T-helper 1 cell treated with Interleukin-12 subunit alpha and Interleukin-12 subunit beta and Interleukin-4 antibody, amounts not matched to agents 30 μg/mL and 1 μg/mL, for 36 hours (primary cell): Measurements from ENCODE around the gene TPD52L1.
"Not testable (repeated sequence)": the region's sequence is repeated elsewhere in the genome, so short reads cannot be mapped to it uniquely, and the experiment has no call there.

Experiments
- H3K27ac Mint-ChIP-seq: one replicate; pipeline ENCODE4 v1.8.0; 2021; ENCODE audit warnings: mild to moderate bottlenecking, mixed read lengths
- H3K27me3 Mint-ChIP-seq: one replicate; pipeline ENCODE4 v1.8.0; 2021; ENCODE audit warnings: low read depth, mixed read lengths
- H3K36me3 Mint-ChIP-seq: one replicate; pipeline ENCODE4 v1.8.0; 2021; ENCODE audit warnings: low read depth, mixed read lengths
- H3K4me1 Mint-ChIP-seq: one replicate; pipeline ENCODE4 v1.8.0; 2021; ENCODE audit warnings: low read depth, mixed read lengths
- H3K4me3 Mint-ChIP-seq: one replicate; pipeline ENCODE4 v1.8.0; 2021; ENCODE audit warnings: mild to moderate bottlenecking, moderate library complexity, mixed read lengths
- H3K9me3 Mint-ChIP-seq: one replicate; pipeline ENCODE4 v1.8.0; 2021; ENCODE audit warnings: mixed read lengths

TPD52L1 gene

GRCh38 chr6:125282470-125282869, 128.9 kb downstream of the TPD52L1 start:
- H3K36me3 Mint-ChIP-seq = peaks cover 65% of the 10 kb centered on the region
- H3K27ac Mint-ChIP-seq, H3K4me3 Mint-ChIP-seq, H3K27me3 Mint-ChIP-seq: not testable (repeated sequence)
- H3K4me1 Mint-ChIP-seq = peaks cover 10% of the 10 kb centered on the region
- H3K9me3 Mint-ChIP-seq = peaks cover 24% of the 10 kb centered on the region

GRCh38 chr6:125285353-125285752, 131.8 kb downstream of the TPD52L1 start:
- peaks cover 73% of the 10 kb centered on the region for H3K36me3 Mint-ChIP-seq
- H3K4me1 Mint-ChIP-seq = peaks cover 4% of the 10 kb centered on the region
- no peak overlapping the region for H3K27ac Mint-ChIP-seq
- H3K9me3 Mint-ChIP-seq = peaks cover 32% of the 10 kb centered on the region
- no peak overlapping the region for H3K4me3 Mint-ChIP-seq
- H3K27me3 Mint-ChIP-seq = no peaks in the 10 kb centered on the region

DNA sequence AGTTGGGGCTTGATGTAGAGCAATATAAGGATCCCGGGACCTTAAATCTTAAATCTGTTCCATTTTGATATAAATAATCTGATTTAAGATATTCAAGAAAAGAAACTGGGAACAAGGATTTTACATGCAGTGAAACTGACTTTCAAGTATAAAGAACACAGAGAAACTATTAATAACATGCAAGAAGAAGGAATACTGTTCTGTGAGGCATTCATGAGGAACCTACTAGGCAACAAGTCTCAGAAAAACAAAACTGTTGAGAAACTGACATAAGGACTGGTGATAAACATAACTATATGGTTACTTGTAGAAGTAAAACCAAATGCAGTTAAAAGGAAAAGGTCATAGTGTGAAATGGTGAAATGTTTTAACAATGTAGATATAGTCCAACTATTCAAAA, 132.4 kb downstream of the TPD52L1 start:
- Mint-ChIP-seq H3K27ac (no peak overlapping the region), H3K36me3 (peaks cover 72% of the 10 kb centered on the region), H3K27me3 (no peaks in the 10 kb centered on the region), H3K9me3 (peaks cover 31% of the 10 kb centered on the region), H3K4me1 (peaks cover 4% of the 10 kb centered on the region), H3K4me3 (no peak overlapping the region)

- H3K27ac Mint-ChIP-seq = no peak overlapping the region
- H3K27me3 Mint-ChIP-seq = no peaks in the 10 kb centered on the region
- H3K36me3 Mint-ChIP-seq = peaks cover 65% of the 10 kb centered on the region
- H3K4me3 Mint-ChIP-seq = no peak overlapping the region
- peaks cover 19% of the 10 kb centered on the region for H3K9me3 Mint-ChIP-seq
- peaks cover 2% of the 10 kb centered on the region for H3K4me1 Mint-ChIP-seq
Measured at GRCh38 chr6:125287718-125288117, 134.1 kb downstream of the TPD52L1 start.

GRCh38 chr6:125293587-125293986, 140.0 kb downstream of the TPD52L1 start:
- no peak overlapping the region for H3K4me3 Mint-ChIP-seq
- H3K27me3 Mint-ChIP-seq = no peaks in the 10 kb centered on the region

GRCh38 chr6:125294036-125294435, 140.5 kb downstream of the TPD52L1 start:
- Mint-ChIP-seq H3K4me1 (peaks cover 11% of the 10 kb centered on the region), H3K9me3 (no peaks in the 10 kb centered on the region), H3K36me3 (peaks cover 46% of the 10 kb centered on the region), H3K27me3 (no peaks in the 10 kb centered on the region), H3K4me3 (no peak overlapping the region), H3K27ac (no peak overlapping the region)

More at GRCh38 chr6:125293587-125293986, 140.0 kb downstream of the TPD52L1 start:
- H3K27ac Mint-ChIP-seq = no peak overlapping the region
- peaks cover 11% of the 10 kb centered on the region for H3K4me1 Mint-ChIP-seq
- peaks cover 46% of the 10 kb centered on the region for H3K36me3 Mint-ChIP-seq
- no peaks in the 10 kb centered on the region for H3K9me3 Mint-ChIP-seq

DNA sequence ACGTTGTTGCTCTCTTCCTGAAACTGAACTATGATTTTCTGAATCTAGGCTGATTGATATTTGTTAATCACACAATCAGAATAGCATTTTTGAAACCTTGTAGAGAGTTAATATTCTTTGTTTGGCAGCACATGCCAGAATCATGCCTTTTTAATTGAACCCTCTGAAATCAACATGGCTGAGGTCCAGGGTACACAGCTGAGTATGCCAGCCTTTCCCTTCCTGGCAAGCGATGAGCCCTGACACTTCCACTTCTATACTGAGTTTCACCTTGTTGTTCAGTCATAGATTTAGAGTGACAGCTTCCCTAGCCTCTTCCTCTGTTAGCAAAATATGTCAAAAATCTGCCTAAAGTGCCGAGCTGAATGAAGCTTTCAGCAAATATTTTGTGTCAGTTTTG, 141.4 kb downstream of the TPD52L1 start:
- Mint-ChIP-seq H3K36me3 (peaks cover 49% of the 10 kb centered on the region), H3K4me3 (no peak overlapping the region), H3K4me1 (peaks cover 16% of the 10 kb centered on the region), H3K9me3 (no peaks in the 10 kb centered on the region), H3K27me3 (no peaks in the 10 kb centered on the region), H3K27ac (no peak overlapping the region)

DNA sequence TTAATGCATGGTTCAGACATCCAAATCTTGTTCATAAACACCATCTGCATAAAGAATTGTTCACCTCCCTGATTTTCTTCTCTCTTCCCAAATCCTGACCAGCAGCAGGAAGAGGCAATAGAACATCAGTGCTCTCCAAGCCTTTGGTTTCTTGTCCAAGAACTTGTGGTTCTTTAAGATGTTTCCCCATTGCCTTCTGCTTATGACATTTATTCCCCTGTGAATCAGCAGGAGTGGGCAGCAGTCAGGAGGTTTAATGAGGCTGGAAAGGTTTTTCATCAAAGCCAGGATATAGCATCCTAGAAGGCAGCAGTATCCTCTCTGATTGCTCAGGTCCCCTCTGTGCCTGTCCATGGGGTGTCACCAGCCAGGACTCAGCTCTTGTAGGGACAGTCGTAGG, 142.9 kb downstream of the TPD52L1 start:
- Mint-ChIP-seq H3K27me3 (no peaks in the 10 kb centered on the region), H3K4me1 (peaks cover 29% of the 10 kb centered on the region), H3K9me3 (no peaks in the 10 kb centered on the region), H3K27ac (no peak overlapping the region), H3K36me3 (peaks cover 45% of the 10 kb centered on the region), H3K4me3 (no peak overlapping the region)

GRCh38 chr6:125299257-125299656, 145.7 kb downstream of the TPD52L1 start:
- Mint-ChIP-seq H3K36me3 (peaks cover 36% of the 10 kb centered on the region), H3K27me3 (peaks cover 4% of the 10 kb centered on the region), H3K4me3 (no peak overlapping the region), H3K27ac (no peak overlapping the region), H3K9me3 (no peaks in the 10 kb centered on the region), H3K4me1 (peaks cover 43% of the 10 kb centered on the region)

DNA sequence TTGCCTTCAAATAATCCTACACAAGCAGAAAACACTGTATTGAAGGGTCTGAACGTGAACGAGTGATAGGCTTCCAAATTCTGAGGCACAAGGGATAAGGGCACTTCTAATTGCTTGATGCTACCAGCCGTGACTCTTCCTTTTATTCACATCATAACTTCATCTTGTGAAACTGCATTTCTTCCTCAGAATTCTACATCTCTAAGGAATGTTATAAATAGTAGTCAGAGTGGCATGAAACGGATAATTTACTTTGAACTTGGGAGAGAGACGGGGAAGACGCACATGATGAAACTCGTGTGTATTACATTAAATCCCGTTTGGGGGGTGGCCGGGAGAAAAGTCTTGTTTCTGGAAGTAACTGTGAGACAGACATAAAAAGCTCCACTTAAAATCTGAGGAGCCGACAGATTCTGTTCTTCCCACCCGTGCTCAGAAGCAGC, 147.4 kb downstream of the TPD52L1 start:
- H3K4me1 Mint-ChIP-seq = peaks cover 38% of the 10 kb centered on the region
- H3K4me3 Mint-ChIP-seq = peak overlapping the region; percentile 94
- peaks cover 17% of the 10 kb centered on the region for H3K27me3 Mint-ChIP-seq
- H3K9me3 Mint-ChIP-seq = no peaks in the 10 kb centered on the region
- peaks cover 29% of the 10 kb centered on the region for H3K36me3 Mint-ChIP-seq
- peak overlapping the region; percentile 90 for H3K27ac Mint-ChIP-seq

- Mint-ChIP-seq H3K27ac (peak within 1 kb of the TSS; percentile 90), H3K36me3 (peaks cover 25% of the 10 kb centered on the region), H3K9me3 (no peaks in the 10 kb centered on the region), H3K27me3 (peaks cover 24% of the 10 kb centered on the region), H3K4me1 (peaks cover 38% of the 10 kb centered on the region), H3K4me3 (peak within 1 kb of the TSS; percentile 94)
Measured at GRCh38 chr6:125301435-125302391, 148.1 kb downstream of the TPD52L1 start, which contains the start of gene HDDC2. Gene HDDC2 (minus strand): TSS chr6:125301967. CDS start chr6:125301932, 35 bp downstream.

DNA sequence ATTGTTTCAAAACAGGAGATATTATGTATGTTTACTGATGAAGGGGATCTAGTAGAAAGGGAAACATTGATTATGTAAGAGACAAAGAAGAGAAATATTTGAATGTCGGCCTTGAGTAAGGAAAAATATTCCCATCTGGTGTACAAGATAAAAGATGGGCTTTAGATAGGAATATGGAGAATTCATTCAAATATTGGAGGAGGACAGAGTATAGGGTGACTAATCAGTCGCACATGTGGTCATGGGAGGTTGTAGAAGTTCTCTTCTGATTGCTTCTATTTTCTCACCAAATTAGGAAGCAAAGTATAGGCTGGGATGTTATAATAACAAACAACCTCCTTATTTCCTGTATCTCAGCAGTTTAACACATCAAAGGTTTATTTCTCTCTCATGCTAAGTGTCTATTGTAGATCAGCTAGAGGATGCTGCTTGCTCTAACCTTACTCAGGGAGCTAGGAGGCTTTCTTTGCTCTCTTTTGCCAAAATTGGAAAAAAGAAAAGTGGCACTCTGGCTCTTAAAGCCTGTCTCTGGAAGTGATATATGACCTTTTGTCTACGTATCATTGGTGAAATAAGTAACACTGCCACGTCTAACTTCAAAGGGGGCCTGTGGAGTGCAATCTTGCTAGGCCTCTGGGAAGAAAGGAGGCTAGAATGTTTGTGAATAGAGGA, 149.4 kb downstream of the TPD52L1 start:
- H3K9me3 Mint-ChIP-seq = no peaks in the 10 kb centered on the region
- peaks cover 38% of the 10 kb centered on the region for H3K4me1 Mint-ChIP-seq
- H3K36me3 Mint-ChIP-seq = peaks cover 17% of the 10 kb centered on the region
- peak overlapping the region; percentile 11 for H3K4me3 Mint-ChIP-seq
- peaks cover 28% of the 10 kb centered on the region for H3K27me3 Mint-ChIP-seq
- peak overlapping the region; percentile 88 for H3K27ac Mint-ChIP-seq

DNA sequence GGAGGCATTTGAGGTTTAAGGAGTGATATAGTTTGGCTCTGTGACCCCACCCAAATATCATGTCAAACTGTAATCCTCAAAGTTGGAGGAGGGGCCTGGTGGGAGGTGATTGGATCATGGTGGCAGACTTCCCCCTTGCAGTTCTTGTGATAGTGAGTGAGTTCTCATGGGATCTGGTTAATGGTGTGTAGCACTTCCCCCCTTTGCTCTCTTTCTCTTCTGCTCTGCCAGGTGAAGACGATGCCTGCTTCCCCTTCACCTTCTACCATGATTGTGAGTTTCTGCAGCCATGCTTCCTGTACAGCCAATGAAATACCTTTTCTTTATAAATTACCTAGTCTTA, 149.9 kb downstream of the TPD52L1 start:
- Mint-ChIP-seq H3K27me3 (peaks cover 28% of the 10 kb centered on the region), H3K36me3 (peaks cover 13% of the 10 kb centered on the region), H3K27ac (peak overlapping the region; percentile 38), H3K4me1 (peaks cover 37% of the 10 kb centered on the region), H3K9me3 (no peaks in the 10 kb centered on the region), H3K4me3 (peak overlapping the region; percentile 7)

- Mint-ChIP-seq H3K9me3 (no peaks in the 10 kb centered on the region), H3K27me3 (peaks cover 28% of the 10 kb centered on the region), H3K4me3 (no peak overlapping the region), H3K27ac (no peak overlapping the region), H3K4me1 (peaks cover 31% of the 10 kb centered on the region), H3K36me3 (peaks cover 3% of the 10 kb centered on the region)
Measured at GRCh38 chr6:125304970-125305660, 151.5 kb downstream of the TPD52L1 start.
